Fibroblast of lung (primary cell): Measurements from ENCODE around the gene TMEM161B. TPM values are rescaled to one million over a fixed set of nuclear protein-coding genes. Genes with fewer than 3 reads are reported as not detected.
A peak's percentile ranks its signal among the peaks of the same experiment; 100 is the strongest.
"Not testable (repeated sequence)": the region's sequence is repeated elsewhere in the genome, so short reads cannot be mapped to it uniquely, and the experiment has no call there.

Source experiments
- DNase-seq, 2 donors: peaks; one replicate each; pipeline versions ENCODE4 v3.0.0 to v3.0.0-alpha.2; 2010; ENCODE audit warnings: low read depth in 2 of 2
- H2AFZ ChIP-seq: 2 replicates; pipeline ENCODE4 v1.5.1; 2012; ENCODE audit warnings: low read length, control low read depth, inconsistent platforms
- H3K27ac ChIP-seq: 2 replicates; pipeline ENCODE4 v1.5.1; 2011; ENCODE audit warnings: low read length, control low read depth; ENCODE audit not compliant: insufficient read depth
- H3K27me3 ChIP-seq: 2 replicates; pipeline ENCODE4 v1.5.1; 2011; ENCODE audit warnings: mild to moderate bottlenecking, low read length; ENCODE audit not compliant: control insufficient read depth, insufficient read depth
- H3K36me3 ChIP-seq: 2 replicates; pipeline ENCODE4 v1.5.1; 2011; ENCODE audit warnings: low read length; ENCODE audit not compliant: control insufficient read depth, insufficient read depth
- H3K4me1 ChIP-seq: 2 replicates; pipeline ENCODE4 v1.5.1; 2011; ENCODE audit warnings: low read length; ENCODE audit not compliant: control insufficient read depth, insufficient read depth; ENCODE audit errors: extremely low read depth
- H3K4me2 ChIP-seq: 2 replicates; pipeline ENCODE4 v1.5.1; 2011; ENCODE audit warnings: low read length, control low read depth; ENCODE audit not compliant: insufficient read depth; ENCODE audit errors: extremely low read depth
- H3K4me3 ChIP-seq, 4 experiments: fragments of 200-600 bp in 1 of 4; sonication (generic) in 1 of 4; replicated peaks in 1 of 4; 2 replicates each; pipeline ENCODE4 v1.5.1; 2011 to 2016; ENCODE audit warnings: low read length in 4 of 4, low read depth in 3 of 4, mild to moderate bottlenecking in 3 of 4, control low read depth in 2 of 4, inconsistent platforms in 1 of 4, mixed read lengths in 1 of 4; ENCODE audit not compliant: insufficient read depth in 1 of 4; ENCODE audit errors: control extremely low read depth in 1 of 4
- H3K79me2 ChIP-seq: 2 replicates; pipeline ENCODE4 v1.5.1; 2012; ENCODE audit warnings: mild to moderate bottlenecking, low read length, inconsistent platforms; ENCODE audit not compliant: control insufficient read depth, insufficient read depth
- H3K9ac ChIP-seq: 2 replicates; pipeline ENCODE4 v1.5.1; 2011; ENCODE audit warnings: mild to moderate bottlenecking, low read length, control low read depth; ENCODE audit not compliant: insufficient read depth
- H3K9me3 ChIP-seq: 2 replicates; pipeline ENCODE4 v1.5.1; 2012; ENCODE audit warnings: low read depth, low read length; ENCODE audit not compliant: control insufficient read depth, insufficient read depth
- H4K20me1 ChIP-seq: 2 replicates; pipeline ENCODE4 v1.5.1; 2011; ENCODE audit warnings: low read length; ENCODE audit not compliant: control insufficient read depth, insufficient read depth; ENCODE audit errors: extremely low read depth
- CTCF ChIP-seq, 2 donors: IDR thresholded peaks in 1 of 2; conservative IDR thresholded peaks in 1 of 2; 1 replicate in 1 of 2; 2 replicates in 1 of 2; pipeline ENCODE4 v1.5.1; 2011 to 2012; ENCODE audit warnings: low read length in 2 of 2, control low read depth in 1 of 2, inconsistent platforms in 1 of 2, low read depth in 1 of 2, mild to moderate bottlenecking in 1 of 2
- EZH2 ChIP-seq: IDR thresholded peaks from 2 replicates; pipeline ENCODE4 v1.5.1; 2012; ENCODE audit warnings: low read length, control low read depth, mild to moderate bottlenecking; ENCODE audit errors: missing control alignments
- polyA plus RNA-seq, 2 donors: library from polyadenylated mRNA; depleted of rRNA in 1 of 2; stranded (reverse) in 1 of 2; unstranded in 1 of 2; fragments of >200 nt; gene quantifications; 2 replicates each; pipeline ENCODE4 v1.2.1, GENCODE V29; 2011 to 2012; ENCODE audit warnings: missing spikeins in 1 of 2
- total RNA-seq: library from RNA; depleted of rRNA; stranded (reverse); fragments of >200 nt; gene quantifications from 2 replicates; pipeline ENCODE4 v1.2.1, GENCODE V29; 2014

The TMEM161B gene
- total and polyA plus RNA-seq, 2 donors (not counting 1 experiment from before 2014, with no cell fraction given): 11.5 to 18.3 TPM

- Histone ChIP-seq H3K9me3 (no peaks in the 10 kb centered on the region), H3K9ac (no peak overlapping the region), H3K4me1 (no peaks in the 10 kb centered on the region), H4K20me1 (no peaks in the 10 kb centered on the region), H3K27ac (peak overlapping the region; percentile 63), H3K4me2 (peak overlapping the region; percentile 49), H3K36me3 (peaks cover 2% of the 10 kb centered on the region), H3K27me3 (no peaks in the 10 kb centered on the region), H3K4me3 (peak overlapping the region; percentile 78 to 98 (median 88)), H3K79me2 (peaks cover 46% of the 10 kb centered on the region), H2AFZ (peak overlapping the region; percentile 84)
- DNase-seq: peak; percentile 18 to 30
- TF ChIP-seq CTCF (conservative IDR thresholded peaks at IDR 0.05 in 1 of 2, IDR thresholded peaks at IDR 0.05 in 1 of 2; ENCODE audit: low read depth in 1 of 2, low read length in 2 of 2) (no peak), EZH2 (no peak)
Observed at GRCh38 chr5:88269222-88269771, 652 bp upstream of the TMEM161B start.

- not testable (repeated sequence) for H3K4me1 ChIP-seq, H3K4me3 ChIP-seq, H3K27ac ChIP-seq, DNase-seq, H3K9me3 ChIP-seq, H3K9ac ChIP-seq, H2AFZ ChIP-seq, H3K4me2 ChIP-seq, H3K27me3 ChIP-seq, H3K36me3 ChIP-seq, H4K20me1 ChIP-seq
- H3K79me2 ChIP-seq: peaks cover 67% of the 10 kb centered on the region
Observed at GRCh38 chr5:88264565-88264964, 4.1 kb downstream of the TMEM161B start.

- H3K36me3 ChIP-seq: no peaks in the 10 kb centered on the region
- peaks cover 57% of the 10 kb centered on the region for H3K79me2 ChIP-seq
- H3K4me2 ChIP-seq: no peak overlapping the region
- H3K9ac ChIP-seq: no peak overlapping the region
- no peak overlapping the region for H3K27ac ChIP-seq
- TF ChIP-seq EZH2 (no peak), CTCF (conservative IDR thresholded peaks at IDR 0.05 in 1 of 2, IDR thresholded peaks at IDR 0.05 in 1 of 2; ENCODE audit: low read depth in 1 of 2, low read length in 2 of 2) (no peak)
- no peaks in the 10 kb centered on the region for H3K27me3 ChIP-seq
- DNase-seq: no peak
- H3K9me3 ChIP-seq: no peaks in the 10 kb centered on the region
- H2AFZ ChIP-seq: no peak overlapping the region
- H4K20me1 ChIP-seq: no peaks in the 10 kb centered on the region
- H3K4me1 ChIP-seq: no peaks in the 10 kb centered on the region
- H3K4me3 ChIP-seq: no peak overlapping the region
Observed at GRCh38 chr5:88263349-88263748, 5.3 kb downstream of the TMEM161B start.
